Fibroblast of lung (primary cell): ENCODE measurements around the gene NTN3. TPM values are rescaled to one million over a fixed set of nuclear protein-coding genes. Genes with fewer than 3 reads are reported as not detected.

Experiments used
- DNase-seq, 2 donors: peaks; one replicate each; pipeline versions ENCODE4 v3.0.0 to v3.0.0-alpha.2; 2010; ENCODE audit warnings: low read depth in 2 of 2
- H2AFZ ChIP-seq: 2 replicates; pipeline ENCODE4 v1.5.1; 2012; ENCODE audit warnings: low read length, control low read depth, inconsistent platforms
- H3K27ac ChIP-seq: 2 replicates; pipeline ENCODE4 v1.5.1; 2011; ENCODE audit warnings: low read length, control low read depth; ENCODE audit not compliant: insufficient read depth
- H3K27me3 ChIP-seq: 2 replicates; pipeline ENCODE4 v1.5.1; 2011; ENCODE audit warnings: mild to moderate bottlenecking, low read length; ENCODE audit not compliant: control insufficient read depth, insufficient read depth
- H3K36me3 ChIP-seq: 2 replicates; pipeline ENCODE4 v1.5.1; 2011; ENCODE audit warnings: low read length; ENCODE audit not compliant: control insufficient read depth, insufficient read depth
- H3K4me1 ChIP-seq: 2 replicates; pipeline ENCODE4 v1.5.1; 2011; ENCODE audit warnings: low read length; ENCODE audit not compliant: control insufficient read depth, insufficient read depth; ENCODE audit errors: extremely low read depth
- H3K4me2 ChIP-seq: 2 replicates; pipeline ENCODE4 v1.5.1; 2011; ENCODE audit warnings: low read length, control low read depth; ENCODE audit not compliant: insufficient read depth; ENCODE audit errors: extremely low read depth
- H3K4me3 ChIP-seq, 4 experiments: fragments of 200-600 bp in 1 of 4; sonication (generic) in 1 of 4; replicated peaks in 1 of 4; 2 replicates each; pipeline ENCODE4 v1.5.1; 2011 to 2016; ENCODE audit warnings: low read length in 4 of 4, low read depth in 3 of 4, mild to moderate bottlenecking in 3 of 4, control low read depth in 2 of 4, inconsistent platforms in 1 of 4, mixed read lengths in 1 of 4; ENCODE audit not compliant: insufficient read depth in 1 of 4; ENCODE audit errors: control extremely low read depth in 1 of 4
- H3K79me2 ChIP-seq: 2 replicates; pipeline ENCODE4 v1.5.1; 2012; ENCODE audit warnings: mild to moderate bottlenecking, low read length, inconsistent platforms; ENCODE audit not compliant: control insufficient read depth, insufficient read depth
- H3K9ac ChIP-seq: 2 replicates; pipeline ENCODE4 v1.5.1; 2011; ENCODE audit warnings: mild to moderate bottlenecking, low read length, control low read depth; ENCODE audit not compliant: insufficient read depth
- H3K9me3 ChIP-seq: 2 replicates; pipeline ENCODE4 v1.5.1; 2012; ENCODE audit warnings: low read depth, low read length; ENCODE audit not compliant: control insufficient read depth, insufficient read depth
- H4K20me1 ChIP-seq: 2 replicates; pipeline ENCODE4 v1.5.1; 2011; ENCODE audit warnings: low read length; ENCODE audit not compliant: control insufficient read depth, insufficient read depth; ENCODE audit errors: extremely low read depth
- CTCF ChIP-seq, 2 donors: IDR thresholded peaks in 1 of 2; conservative IDR thresholded peaks in 1 of 2; 1 replicate in 1 of 2; 2 replicates in 1 of 2; pipeline ENCODE4 v1.5.1; 2011 to 2012; ENCODE audit warnings: low read length in 2 of 2, control low read depth in 1 of 2, inconsistent platforms in 1 of 2, low read depth in 1 of 2, mild to moderate bottlenecking in 1 of 2
- EZH2 ChIP-seq: IDR thresholded peaks from 2 replicates; pipeline ENCODE4 v1.5.1; 2012; ENCODE audit warnings: low read length, control low read depth, mild to moderate bottlenecking; ENCODE audit errors: missing control alignments
- polyA plus RNA-seq, 2 donors: library from polyadenylated mRNA; depleted of rRNA in 1 of 2; stranded (reverse) in 1 of 2; unstranded in 1 of 2; fragments of >200 nt; gene quantifications; 2 replicates each; pipeline ENCODE4 v1.2.1, GENCODE V29; 2011 to 2012; ENCODE audit warnings: missing spikeins in 1 of 2
- total RNA-seq: library from RNA; depleted of rRNA; stranded (reverse); fragments of >200 nt; gene quantifications from 2 replicates; pipeline ENCODE4 v1.2.1, GENCODE V29; 2014

NTN3 gene
- total and polyA plus RNA-seq, 2 donors (not counting 1 experiment from before 2014, with no cell fraction given), result 0.08 to 2.1 TPM

GRCh38 chr16:2518823-2519710 is 48.0 kb downstream of the NTN3 start:
- Histone ChIP-seq H3K79me2 (peaks cover 70% of the 10 kb centered on the region), H3K9ac (no peak overlapping the region), H3K27ac (peak overlapping the region; percentile 2), H4K20me1 (peaks cover 2% of the 10 kb centered on the region), H3K4me3 (no peak overlapping the region), H2AFZ (no peak overlapping the region), H3K4me2 (no peak overlapping the region), H3K36me3 (peaks cover 21% of the 10 kb centered on the region), H3K27me3 (no peaks in the 10 kb centered on the region), H3K4me1 (peaks cover 16% of the 10 kb centered on the region), H3K9me3 (no peaks in the 10 kb centered on the region)
- no peak for DNase-seq
- TF ChIP-seq EZH2, result no peak
- TF ChIP-seq CTCF (conservative IDR thresholded peaks at IDR 0.05 in 1 of 2, IDR thresholded peaks at IDR 0.05 in 1 of 2; ENCODE audit: low read depth in 1 of 2, low read length in 2 of 2), result no peak

GRCh38 chr16:2519711-2520080 is 48.6 kb downstream of the NTN3 start:
- H3K36me3 ChIP-seq, result peaks cover 25% of the 10 kb centered on the region
- peaks cover 16% of the 10 kb centered on the region for H3K4me1 ChIP-seq
- H4K20me1 ChIP-seq, result peaks cover 2% of the 10 kb centered on the region
- TF ChIP-seq EZH2, result no peak
- no peak for TF ChIP-seq CTCF (conservative IDR thresholded peaks at IDR 0.05 in 1 of 2, IDR thresholded peaks at IDR 0.05 in 1 of 2; ENCODE audit: low read depth in 1 of 2, low read length in 2 of 2)
- DNase-seq, result no peak
- peak overlapping the region; percentile 52 for H3K4me2 ChIP-seq
- peak overlapping the region; percentile 2 for H3K27ac ChIP-seq
- peak overlapping the region in 2 of 4 experiments; percentile 7 to 38 for H3K4me3 ChIP-seq
- no peaks in the 10 kb centered on the region for H3K9me3 ChIP-seq
- H3K27me3 ChIP-seq, result no peaks in the 10 kb centered on the region
- H3K79me2 ChIP-seq, result peaks cover 64% of the 10 kb centered on the region
- H2AFZ ChIP-seq, result no peak overlapping the region
- no peak overlapping the region for H3K9ac ChIP-seq

- H3K27me3 ChIP-seq, result no peaks in the 10 kb centered on the region
- peak within 1 kb of the TSS; percentile 55 for H3K27ac ChIP-seq
- peak; percentile 84 to 92 for DNase-seq
- no peak for TF ChIP-seq EZH2
- no peak for TF ChIP-seq CTCF (conservative IDR thresholded peaks at IDR 0.05 in 1 of 2, IDR thresholded peaks at IDR 0.05 in 1 of 2; ENCODE audit: low read depth in 1 of 2, low read length in 2 of 2)
- H3K4me2 ChIP-seq, result peak within 1 kb of the TSS; percentile 52
- peaks cover 25% of the 10 kb centered on the region for H3K36me3 ChIP-seq
- peak within 1 kb of the TSS; percentile 79 for H3K9ac ChIP-seq
- H3K4me3 ChIP-seq, result peak within 1 kb of the TSS; percentile 63 to 75 (median 70)
- H4K20me1 ChIP-seq, result peaks cover 2% of the 10 kb centered on the region
- H3K9me3 ChIP-seq, result no peaks in the 10 kb centered on the region
- peaks cover 16% of the 10 kb centered on the region for H3K4me1 ChIP-seq
- H2AFZ ChIP-seq, result no peak within 1 kb of the TSS
- peaks cover 59% of the 10 kb centered on the region for H3K79me2 ChIP-seq
Observed at GRCh38 chr16:2520097-2520783, 49.1 kb downstream of the NTN3 start, which contains the start of gene AMDHD2. Gene AMDHD2 (plus strand): TSS chr16:2520371. CDS start chr16:2520459, 88 bp downstream.
